HG02798 (cell line): ENCODE measurements around the gene UNC5B.

Experiments
- ATAC-seq: cut with Tn5 transposase; IDR thresholded peaks from one replicate; pipeline ENCODE4 v1.9.1; 2021; ENCODE audit warnings: mild to moderate bottlenecking; ENCODE audit not compliant: unreplicated experiment, poor library complexity

The UNC5B gene

GRCh38 chr10:71221586-71222202 is 9.3 kb downstream of the UNC5B start:
- ATAC-seq = no peak

DNA sequence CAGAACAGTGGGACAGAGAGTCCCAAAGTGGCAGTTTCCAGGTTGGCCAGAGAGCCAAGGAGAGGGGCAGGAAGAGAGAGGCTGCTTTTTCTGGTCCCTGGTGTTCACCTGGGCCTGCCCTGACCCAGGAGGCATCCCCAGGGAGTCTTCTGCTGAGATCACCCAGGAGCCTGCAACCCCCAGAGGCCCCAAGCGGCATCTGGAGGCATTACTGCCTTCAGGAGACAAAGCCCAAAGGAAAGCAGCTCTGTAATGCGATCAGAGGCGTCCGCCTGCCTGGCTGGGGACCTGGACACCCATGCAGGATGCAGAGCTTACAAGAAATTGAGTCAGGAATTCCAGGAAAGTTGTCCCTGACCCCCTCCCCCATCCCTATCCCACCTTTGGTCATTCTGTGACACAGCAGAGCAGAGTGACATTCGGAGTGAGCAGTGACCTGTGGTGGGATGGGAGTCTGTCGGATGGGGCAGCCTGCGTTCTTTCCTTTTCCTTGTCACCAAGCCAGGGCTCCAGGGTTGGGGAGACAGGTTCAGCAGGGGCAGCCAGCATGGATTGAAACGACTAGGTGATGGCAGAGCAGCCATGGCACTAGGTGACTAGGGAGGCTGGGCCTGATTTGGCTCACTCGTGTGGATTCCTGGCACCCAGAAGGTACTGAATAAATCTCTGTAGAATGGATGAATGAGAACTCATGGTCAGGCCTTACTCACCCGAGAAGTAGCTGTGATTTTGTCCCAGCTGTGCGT is 10.4 kb downstream of the UNC5B start:
- ATAC-seq = no peak

- no peak for ATAC-seq
Measured at GRCh38 chr10:71223347-71224058, 11.1 kb downstream of the UNC5B start.

- no peak for ATAC-seq
Measured at GRCh38 chr10:71225291-71226058, 13.1 kb downstream of the UNC5B start.

DNA sequence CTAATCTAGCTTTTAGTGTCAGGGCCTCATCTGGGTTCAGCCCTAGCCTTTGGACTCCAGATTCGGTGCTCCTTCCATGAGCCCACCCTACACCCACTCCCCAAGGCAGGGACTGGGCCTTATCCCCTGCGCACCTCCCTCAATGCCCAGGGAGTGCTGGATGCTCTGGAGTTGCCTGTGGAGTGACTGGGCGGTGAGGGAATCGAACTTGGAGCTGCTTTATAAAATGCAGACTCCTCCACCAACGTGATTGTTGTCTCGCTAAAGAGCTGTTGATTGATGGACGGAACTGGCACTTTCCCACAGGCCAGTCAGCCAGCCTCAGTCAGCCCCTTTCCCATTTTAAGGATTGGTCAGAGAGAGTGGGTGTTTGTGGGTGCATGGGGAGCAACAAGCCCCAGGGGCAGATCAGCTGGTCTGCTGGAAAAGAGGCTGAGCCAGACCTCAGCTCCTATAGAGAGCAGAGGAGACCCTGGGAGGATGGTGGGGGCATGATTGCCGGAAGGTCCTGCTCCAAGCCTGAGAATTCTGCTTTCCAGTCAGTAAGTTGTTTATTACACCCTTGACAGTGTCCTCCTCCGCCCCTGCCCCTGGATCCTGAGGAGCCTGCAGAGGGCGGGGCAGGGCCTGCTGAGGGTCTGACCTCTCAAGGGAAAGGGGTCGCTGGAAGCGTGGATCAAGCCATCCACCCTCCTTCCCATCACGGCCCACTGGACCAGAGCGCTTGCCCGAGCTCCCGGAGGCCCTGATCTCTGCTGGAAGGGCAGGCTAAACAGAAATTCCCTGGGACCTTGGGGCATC is 16.7 kb downstream of the UNC5B start:
- ATAC-seq = no peak

GRCh38 chr10:71229726-71230655 is 17.6 kb downstream of the UNC5B start:
- ATAC-seq = no peak

- ATAC-seq = no peak
Measured at GRCh38 chr10:71230656-71231025, 18.3 kb downstream of the UNC5B start.

DNA sequence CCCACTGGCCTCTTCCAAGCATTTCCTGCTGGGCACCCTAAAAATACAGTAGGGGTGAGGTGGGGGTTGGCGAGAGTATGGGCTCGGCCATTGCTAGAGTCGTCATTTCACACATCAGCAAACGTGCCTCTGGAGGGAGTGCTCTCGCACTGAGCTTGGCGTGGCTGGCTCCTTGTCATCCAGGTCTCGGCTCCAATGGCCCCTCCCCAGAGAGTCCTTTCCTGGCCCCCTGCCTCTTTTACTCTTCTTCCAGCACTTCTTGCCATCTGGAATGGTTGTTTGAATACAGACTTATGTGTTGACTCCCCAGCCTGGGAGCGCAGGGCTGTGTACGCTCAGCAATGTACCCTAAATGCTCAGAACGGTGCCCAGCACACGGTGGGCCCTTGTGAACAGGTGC is 18.8 kb downstream of the UNC5B start:
- no peak for ATAC-seq

DNA sequence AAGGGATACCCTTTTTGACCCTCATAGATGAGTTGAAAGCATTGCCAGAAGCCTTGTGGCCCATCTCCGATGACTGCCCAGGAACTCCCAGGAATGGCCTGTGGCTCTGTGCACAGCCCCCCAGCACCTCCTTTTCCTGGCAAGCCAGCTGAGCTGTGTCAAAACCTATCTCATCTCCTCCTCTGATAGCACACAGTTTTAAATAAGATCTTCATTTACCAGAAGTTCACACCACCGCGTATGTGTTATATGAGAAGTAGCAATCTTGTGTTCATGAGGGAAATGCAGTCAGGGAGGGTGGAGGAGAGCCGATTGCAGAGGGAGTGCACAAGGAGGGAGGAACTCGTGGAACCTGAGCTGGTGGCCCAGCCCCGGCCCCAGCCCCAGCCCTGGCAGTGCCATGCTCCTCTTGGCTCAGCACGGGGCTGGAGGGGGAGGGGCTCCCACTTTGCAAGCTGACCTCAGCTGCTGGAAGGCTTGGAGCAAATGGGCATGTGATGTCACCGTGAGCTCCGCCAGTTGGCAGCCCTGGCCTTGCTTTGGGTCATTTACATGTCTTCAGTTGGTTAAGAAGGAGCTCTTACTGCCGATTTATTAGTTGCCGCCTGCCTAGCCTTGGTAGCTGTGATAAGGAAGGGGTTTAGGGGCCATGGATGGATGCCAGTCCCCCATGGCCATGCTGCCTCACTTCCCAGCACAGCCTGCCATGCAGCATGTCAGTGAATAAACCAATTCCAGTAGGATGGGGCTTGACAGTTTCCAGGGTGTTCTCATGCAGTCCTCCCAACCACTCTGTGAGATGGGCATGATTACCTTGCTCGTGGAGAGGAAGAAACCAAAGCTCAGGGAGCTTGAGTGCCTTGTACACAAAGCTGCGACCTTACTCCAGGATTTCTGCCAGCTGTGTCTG is 20.0 kb downstream of the UNC5B start:
- no peak for ATAC-seq

- ATAC-seq = no peak
Measured at GRCh38 chr10:71233482-71233892, 21.1 kb downstream of the UNC5B start.

DNA sequence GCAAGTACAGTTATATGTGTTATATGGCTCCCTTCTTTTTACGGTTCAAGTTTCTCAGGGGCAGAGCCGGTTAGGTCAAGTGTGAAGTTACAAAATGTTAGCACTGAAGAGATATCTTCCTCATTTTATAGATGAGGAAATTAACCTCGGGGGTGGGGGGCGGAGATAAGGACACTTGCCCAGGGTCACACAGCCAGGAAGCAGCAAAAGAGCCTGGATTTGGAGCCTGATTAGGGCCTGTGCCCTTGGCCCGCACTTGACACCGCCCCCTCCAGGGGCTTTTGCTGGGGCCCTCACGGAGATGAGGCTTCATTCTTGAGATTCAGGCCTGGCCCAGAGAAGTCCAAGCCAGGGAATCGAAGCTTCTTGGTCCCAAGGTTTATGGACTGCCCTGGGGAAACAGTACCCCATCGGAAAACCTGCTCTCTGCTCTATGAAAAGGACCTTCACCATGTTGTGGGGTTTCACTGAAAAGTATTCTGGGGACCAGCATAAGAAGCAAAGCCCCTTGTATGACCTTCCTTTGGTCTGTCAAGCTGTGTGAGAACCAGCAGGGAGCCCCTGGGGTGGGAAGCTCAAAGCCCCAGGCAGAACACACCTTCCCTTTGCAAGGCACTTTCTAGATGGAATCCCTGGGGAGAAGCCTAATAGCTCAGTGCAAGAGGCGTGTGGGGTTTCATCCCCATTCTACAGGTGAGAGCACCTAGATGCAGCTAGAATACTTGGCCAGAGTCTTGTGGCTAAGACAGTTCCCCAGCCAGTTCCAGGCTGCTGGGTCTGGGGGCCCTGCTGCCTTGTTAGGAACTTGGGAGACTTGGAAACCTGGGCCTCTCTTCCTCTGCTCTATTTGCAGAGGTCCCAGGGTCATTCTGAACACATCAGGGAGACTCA is 21.9 kb downstream of the UNC5B start:
- ATAC-seq = no peak

GRCh38 chr10:71234970-71235685 is 22.8 kb downstream of the UNC5B start:
- ATAC-seq = no peak

GRCh38 chr10:71235808-71236207 is 23.4 kb downstream of the UNC5B start:
- no peak for ATAC-seq

DNA sequence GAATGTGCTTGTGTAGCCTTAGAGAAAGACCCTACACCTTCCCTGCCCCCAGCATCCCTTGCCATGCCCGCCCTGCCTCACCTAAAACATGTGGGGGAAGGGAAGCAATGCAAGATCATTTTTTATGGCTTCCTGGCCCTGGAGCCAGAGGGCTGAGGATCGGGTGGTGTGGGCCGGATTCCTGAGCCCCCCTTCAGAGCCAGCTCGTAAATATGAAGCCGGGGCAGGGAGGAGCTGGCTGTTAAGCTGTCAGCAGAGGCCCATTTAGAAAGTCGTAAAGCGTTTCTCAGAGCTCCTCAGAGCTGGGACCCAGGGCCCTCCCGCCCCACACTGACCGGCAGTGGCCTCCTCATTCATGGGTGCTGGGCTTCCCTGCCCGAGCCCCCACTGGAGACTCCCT is 23.9 kb downstream of the UNC5B start:
- ATAC-seq = no peak

DNA sequence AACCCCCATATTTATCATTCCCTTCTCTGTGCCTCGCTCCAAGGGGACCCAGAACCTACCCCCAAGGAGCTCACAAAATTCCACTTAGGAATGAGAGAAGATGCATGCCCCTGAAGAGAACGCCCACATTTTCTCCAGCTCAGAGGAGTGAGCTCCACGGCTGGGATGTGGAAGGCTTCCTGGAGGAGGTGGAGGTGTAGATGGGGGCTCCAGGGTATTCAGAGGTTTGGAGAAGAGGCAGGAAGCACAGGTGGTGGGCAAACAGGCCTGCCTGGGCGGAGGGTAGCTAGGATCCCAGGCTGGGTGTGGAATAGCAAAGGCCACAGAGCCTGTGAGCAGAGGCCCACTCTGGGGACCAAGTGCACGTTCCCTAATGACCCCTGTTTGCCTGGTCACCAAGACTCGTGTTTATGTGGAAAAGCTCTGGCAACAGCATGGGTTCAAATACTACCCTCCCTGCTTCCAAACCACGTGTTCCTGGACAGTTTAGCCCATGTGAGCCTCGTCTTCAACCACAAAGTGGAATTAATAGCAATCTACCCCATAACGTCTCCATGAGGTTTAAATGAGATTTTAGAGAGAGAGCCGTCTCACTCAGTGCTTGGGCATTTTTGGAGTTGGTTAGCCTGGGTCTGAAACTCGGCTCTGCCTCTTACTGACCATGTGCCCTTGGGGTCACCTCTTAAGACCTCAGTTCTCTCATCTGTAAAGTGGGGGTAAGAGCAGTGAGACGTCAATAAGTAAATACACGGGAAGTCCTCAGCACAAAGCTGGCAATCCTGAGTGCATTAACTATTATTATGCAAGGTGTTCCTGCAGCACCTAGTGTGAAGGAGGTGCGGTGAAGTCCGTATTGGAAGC is 24.7 kb downstream of the UNC5B start:
- ATAC-seq = no peak
